KMS-11 (cell line): ENCODE data around the gene DENND4C.
"Not testable (repeated sequence)": the region's sequence is repeated elsewhere in the genome, so short reads cannot be mapped to it uniquely, and the experiment has no call there.

Experiments
- H2AFZ ChIP-seq: fragments of 200-600 bp; sonication (generic); 2 replicates; pipeline ENCODE4 v1.6.1; 2016; ENCODE audit warnings: antibody characterized with exemption, mixed run types, low read depth
- H3K27ac ChIP-seq: fragments of 200-600 bp; sonication (generic); 2 replicates; pipeline ENCODE4 v1.6.1; 2016; ENCODE audit warnings: mild to moderate bottlenecking, mixed run types
- H3K27me3 ChIP-seq: fragments of 200-600 bp; sonication (generic); 2 replicates; pipeline ENCODE4 v1.6.1; 2017; ENCODE audit warnings: mild to moderate bottlenecking, low read depth, mixed run types, moderate library complexity; ENCODE audit not compliant: insufficient read depth
- H3K36me3 ChIP-seq: fragments of 200-600 bp; sonication (generic); 2 replicates; pipeline ENCODE4 v1.6.1; 2017; ENCODE audit warnings: mild to moderate bottlenecking, mixed run types; ENCODE audit not compliant: insufficient read depth
- H3K4me1 ChIP-seq: fragments of 200-600 bp; sonication (generic); 2 replicates; pipeline ENCODE4 v1.6.1; 2016; ENCODE audit warnings: mild to moderate bottlenecking, low read depth, mixed run types; ENCODE audit not compliant: poor library complexity, severe bottlenecking
- H3K4me2 ChIP-seq: fragments of 200-600 bp; sonication (generic); 2 replicates; pipeline ENCODE4 v1.7.0; 2016; ENCODE audit warnings: mild to moderate bottlenecking, mixed run types
- H3K4me3 ChIP-seq: fragments of 200-600 bp; sonication (generic); IDR thresholded peaks from 2 replicates; pipeline ENCODE4 v1.6.1; 2017; ENCODE audit warnings: low read depth, low read length, mixed read lengths; ENCODE audit not compliant: insufficient read depth
- H3K79me2 ChIP-seq: fragments of 200-600 bp; sonication (generic); 2 replicates; pipeline ENCODE4 v1.6.1; 2016; ENCODE audit warnings: low read depth, mixed run types; ENCODE audit not compliant: insufficient read depth
- H3K9ac ChIP-seq: fragments of 200-600 bp; sonication (generic); 2 replicates; pipeline ENCODE4 v1.6.1; 2016; ENCODE audit warnings: mild to moderate bottlenecking, mixed run types
- H4K20me1 ChIP-seq: fragments of 200-600 bp; sonication (generic); 2 replicates; pipeline ENCODE4 v1.6.1; 2016; ENCODE audit warnings: mild to moderate bottlenecking, mixed run types; ENCODE audit not compliant: insufficient read depth
- CTCF ChIP-seq: fragments of 200-600 bp; sonication (generic); conservative IDR thresholded peaks from 2 replicates; pipeline ENCODE4 v1.6.1; 2017; ENCODE audit warnings: low read depth, mild to moderate bottlenecking, antibody characterized with exemption, low read length, moderate library complexity, mixed read lengths

DENND4C gene

GRCh38 chr9:19193029-19193324 is 37.5 kb upstream of the DENND4C start:
- H3K36me3 ChIP-seq = no peaks in the 10 kb centered on the region
- no peaks in the 10 kb centered on the region for H3K79me2 ChIP-seq
- no peaks in the 10 kb centered on the region for H3K27me3 ChIP-seq
- no peak overlapping the region for H2AFZ ChIP-seq
- peaks cover 4% of the 10 kb centered on the region for H3K4me1 ChIP-seq
- TF ChIP-seq CTCF = no peak
- H3K4me3 ChIP-seq = no peak overlapping the region
- no peak overlapping the region for H3K4me2 ChIP-seq
- H3K27ac ChIP-seq = no peak overlapping the region
- H3K9ac ChIP-seq = no peak overlapping the region
- no peaks in the 10 kb centered on the region for H4K20me1 ChIP-seq

- not testable (repeated sequence) for H3K27ac ChIP-seq, H3K9ac ChIP-seq, H4K20me1 ChIP-seq, H3K27me3 ChIP-seq, H2AFZ ChIP-seq, H3K36me3 ChIP-seq, H3K79me2 ChIP-seq, H3K4me1 ChIP-seq, H3K4me3 ChIP-seq, H3K4me2 ChIP-seq
Observed at GRCh38 chr9:19193358-19193973, 37.0 kb upstream of the DENND4C start.

GRCh38 chr9:19198406-19198805 is 32.1 kb upstream of the DENND4C start:
- H3K9ac ChIP-seq = no peak overlapping the region
- no peak overlapping the region for H3K27ac ChIP-seq
- no peak for TF ChIP-seq CTCF
- H3K4me2 ChIP-seq = no peak overlapping the region
- no peaks in the 10 kb centered on the region for H3K79me2 ChIP-seq
- H4K20me1 ChIP-seq = no peaks in the 10 kb centered on the region
- H3K27me3 ChIP-seq = no peaks in the 10 kb centered on the region
- peaks cover 4% of the 10 kb centered on the region for H3K4me1 ChIP-seq
- H2AFZ ChIP-seq = no peak overlapping the region
- no peak overlapping the region for H3K4me3 ChIP-seq
- no peaks in the 10 kb centered on the region for H3K36me3 ChIP-seq

- H3K4me3 ChIP-seq = no peak overlapping the region
- no peaks in the 10 kb centered on the region for H3K36me3 ChIP-seq
- no peak for TF ChIP-seq CTCF
- no peaks in the 10 kb centered on the region for H3K79me2 ChIP-seq
- H4K20me1 ChIP-seq = no peaks in the 10 kb centered on the region
- peaks cover 4% of the 10 kb centered on the region for H3K4me1 ChIP-seq
- H3K4me2 ChIP-seq = no peak overlapping the region
- no peak overlapping the region for H3K27ac ChIP-seq
- H3K9ac ChIP-seq = no peak overlapping the region
- no peak overlapping the region for H2AFZ ChIP-seq
- H3K27me3 ChIP-seq = no peaks in the 10 kb centered on the region
Observed at GRCh38 chr9:19199012-19199411, 31.5 kb upstream of the DENND4C start.

- H3K9ac ChIP-seq = no peak overlapping the region
- no peaks in the 10 kb centered on the region for H3K36me3 ChIP-seq
- H3K79me2 ChIP-seq = no peaks in the 10 kb centered on the region
- no peak overlapping the region for H3K27ac ChIP-seq
- no peak for TF ChIP-seq CTCF
- H2AFZ ChIP-seq = no peak overlapping the region
- H4K20me1 ChIP-seq = no peaks in the 10 kb centered on the region
- H3K4me1 ChIP-seq = peaks cover 4% of the 10 kb centered on the region
- H3K4me3 ChIP-seq = no peak overlapping the region
- H3K27me3 ChIP-seq = no peaks in the 10 kb centered on the region
- no peak overlapping the region for H3K4me2 ChIP-seq
Observed at GRCh38 chr9:19200229-19200628, 30.3 kb upstream of the DENND4C start.
